KMS-11 (cell line): ENCODE data around the gene KRTAP10-8.

Experiments used
- H2AFZ ChIP-seq: fragments of 200-600 bp; sonication (generic); 2 replicates; pipeline ENCODE4 v1.6.1; 2016; ENCODE audit warnings: antibody characterized with exemption, mixed run types, low read depth
- H3K27ac ChIP-seq: fragments of 200-600 bp; sonication (generic); 2 replicates; pipeline ENCODE4 v1.6.1; 2016; ENCODE audit warnings: mild to moderate bottlenecking, mixed run types
- H3K27me3 ChIP-seq: fragments of 200-600 bp; sonication (generic); 2 replicates; pipeline ENCODE4 v1.6.1; 2017; ENCODE audit warnings: mild to moderate bottlenecking, low read depth, mixed run types, moderate library complexity; ENCODE audit not compliant: insufficient read depth
- H3K36me3 ChIP-seq: fragments of 200-600 bp; sonication (generic); 2 replicates; pipeline ENCODE4 v1.6.1; 2017; ENCODE audit warnings: mild to moderate bottlenecking, mixed run types; ENCODE audit not compliant: insufficient read depth
- H3K4me1 ChIP-seq: fragments of 200-600 bp; sonication (generic); 2 replicates; pipeline ENCODE4 v1.6.1; 2016; ENCODE audit warnings: mild to moderate bottlenecking, low read depth, mixed run types; ENCODE audit not compliant: poor library complexity, severe bottlenecking
- H3K4me2 ChIP-seq: fragments of 200-600 bp; sonication (generic); 2 replicates; pipeline ENCODE4 v1.7.0; 2016; ENCODE audit warnings: mild to moderate bottlenecking, mixed run types
- H3K4me3 ChIP-seq: fragments of 200-600 bp; sonication (generic); IDR thresholded peaks from 2 replicates; pipeline ENCODE4 v1.6.1; 2017; ENCODE audit warnings: low read depth, low read length, mixed read lengths; ENCODE audit not compliant: insufficient read depth
- H3K79me2 ChIP-seq: fragments of 200-600 bp; sonication (generic); 2 replicates; pipeline ENCODE4 v1.6.1; 2016; ENCODE audit warnings: low read depth, mixed run types; ENCODE audit not compliant: insufficient read depth
- H3K9ac ChIP-seq: fragments of 200-600 bp; sonication (generic); 2 replicates; pipeline ENCODE4 v1.6.1; 2016; ENCODE audit warnings: mild to moderate bottlenecking, mixed run types
- H4K20me1 ChIP-seq: fragments of 200-600 bp; sonication (generic); 2 replicates; pipeline ENCODE4 v1.6.1; 2016; ENCODE audit warnings: mild to moderate bottlenecking, mixed run types; ENCODE audit not compliant: insufficient read depth
- CTCF ChIP-seq: fragments of 200-600 bp; sonication (generic); conservative IDR thresholded peaks from 2 replicates; pipeline ENCODE4 v1.6.1; 2017; ENCODE audit warnings: low read depth, mild to moderate bottlenecking, antibody characterized with exemption, low read length, moderate library complexity, mixed read lengths

Gene KRTAP10-8

GRCh38 chr21:44602463-44602850 is 9.4 kb upstream of the KRTAP10-8 start:
- Histone ChIP-seq H3K79me2 (no peaks in the 10 kb centered on the region), H3K9ac (no peak overlapping the region), H3K27ac (no peak overlapping the region), H3K27me3 (peaks cover 45% of the 10 kb centered on the region; the same call in 1 of the 2 replicates), H2AFZ (no peak overlapping the region), H3K4me2 (no peak overlapping the region), H3K36me3 (no peaks in the 10 kb centered on the region), H4K20me1 (no peaks in the 10 kb centered on the region), H3K4me3 (no peak overlapping the region), H3K4me1 (no peaks in the 10 kb centered on the region)
- TF ChIP-seq CTCF = no peak

GRCh38 chr21:44603109-44603875 is 8.6 kb upstream of the KRTAP10-8 start:
- no peak overlapping the region for H3K9ac ChIP-seq
- peaks cover 38% of the 10 kb centered on the region; the same call in 1 of the 2 replicates for H3K27me3 ChIP-seq
- H3K27ac ChIP-seq = no peak overlapping the region
- H3K36me3 ChIP-seq = no peaks in the 10 kb centered on the region
- no peak overlapping the region for H3K4me3 ChIP-seq
- H2AFZ ChIP-seq = no peak overlapping the region
- H3K4me2 ChIP-seq = no peak overlapping the region
- no peaks in the 10 kb centered on the region for H3K4me1 ChIP-seq
- H4K20me1 ChIP-seq = no peaks in the 10 kb centered on the region
- no peak for TF ChIP-seq CTCF
- no peaks in the 10 kb centered on the region for H3K79me2 ChIP-seq

GRCh38 chr21:44603911-44604310 is 8.0 kb upstream of the KRTAP10-8 start:
- Histone ChIP-seq H3K4me2 (no peak overlapping the region), H3K9ac (no peak overlapping the region), H4K20me1 (no peaks in the 10 kb centered on the region), H3K4me1 (no peaks in the 10 kb centered on the region), H3K4me3 (no peak overlapping the region), H3K27me3 (peaks cover 31% of the 10 kb centered on the region; the same call in 1 of the 2 replicates), H3K36me3 (no peaks in the 10 kb centered on the region), H3K27ac (no peak overlapping the region), H2AFZ (no peak overlapping the region), H3K79me2 (no peaks in the 10 kb centered on the region)
- no peak for TF ChIP-seq CTCF

- Histone ChIP-seq H3K9ac (no peak overlapping the region), H2AFZ (no peak overlapping the region), H3K4me1 (no peaks in the 10 kb centered on the region), H3K4me2 (no peak overlapping the region), H3K27me3 (peaks cover 20% of the 10 kb centered on the region; the same call in 1 of the 2 replicates), H3K27ac (no peak overlapping the region), H3K36me3 (no peaks in the 10 kb centered on the region), H3K4me3 (no peak overlapping the region), H3K79me2 (no peaks in the 10 kb centered on the region), H4K20me1 (no peaks in the 10 kb centered on the region)
- TF ChIP-seq CTCF = no peak
Measured at GRCh38 chr21:44606495-44606894, 5.4 kb upstream of the KRTAP10-8 start.
